NB4 (cell line): ENCODE measurements around the gene NOTCH3.

ENCODE experiments used
- DNase-seq: peaks from one replicate; pipeline ENCODE4 v3.0.0; 2010; ENCODE audit warnings: low read depth
- H3K4me3 ChIP-seq: one replicate; pipeline ENCODE4 v1.5.1; 2011; ENCODE audit warnings: mild to moderate bottlenecking, low read depth, low read length, moderate library complexity
- CTCF ChIP-seq: IDR thresholded peaks from one replicate; pipeline ENCODE4 v1.5.1; 2012; ENCODE audit warnings: low read depth, low read length
- MAX ChIP-seq: IDR thresholded peaks from 2 replicates; pipeline ENCODE4 v1.6.1; 2011; ENCODE audit warnings: low read depth, low read length
- MYC ChIP-seq: IDR thresholded peaks from 2 replicates; pipeline ENCODE4 v1.6.1; 2011; ENCODE audit warnings: low read depth, low read length
- POLR2A ChIP-seq: IDR thresholded peaks from 2 replicates; pipeline ENCODE4 v1.6.1; 2011; ENCODE audit warnings: mild to moderate bottlenecking; ENCODE audit not compliant: insufficient read length; ENCODE audit errors: extremely low read depth

NOTCH3 gene

GRCh38 chr19:15149737-15150136 is 51.1 kb downstream of the NOTCH3 start:
- DNase-seq = peak; percentile 45
- no peak overlapping the region for H3K4me3 ChIP-seq
- TF ChIP-seq MYC (no peak), CTCF (no peak), POLR2A (no peak), MAX (no peak)

GRCh38 chr19:15147090-15147489 is 53.7 kb downstream of the NOTCH3 start:
- no peak for TF ChIP-seq MYC
- no peak for TF ChIP-seq POLR2A
- TF ChIP-seq MAX = no peak
- no peak for TF ChIP-seq CTCF
- no peak for DNase-seq
- no peak overlapping the region for H3K4me3 ChIP-seq

GRCh38 chr19:15144046-15144646 is 56.6 kb downstream of the NOTCH3 start:
- no peak overlapping the region for H3K4me3 ChIP-seq
- DNase-seq = no peak
- no peak for TF ChIP-seq MYC
- no peak for TF ChIP-seq CTCF
- TF ChIP-seq MAX = no peak
- TF ChIP-seq POLR2A = no peak

GRCh38 chr19:15142313-15142712 is 58.5 kb downstream of the NOTCH3 start:
- no peak overlapping the region for H3K4me3 ChIP-seq
- no peak for DNase-seq
- no peak for TF ChIP-seq MYC
- TF ChIP-seq CTCF = no peak
- no peak for TF ChIP-seq POLR2A
- TF ChIP-seq MAX = no peak

- H3K4me3 ChIP-seq = no peak overlapping the region
- no peak for DNase-seq
- TF ChIP-seq MAX (no peak), POLR2A (no peak), MYC (no peak), CTCF (no peak)
These were observed 59.7 kb downstream of the NOTCH3 start for GRCh38 chr19:15141143-15141542.

GRCh38 chr19:15138427-15138826 is 62.4 kb downstream of the NOTCH3 start:
- TF ChIP-seq MYC (no peak), MAX (no peak), POLR2A (no peak), CTCF (no peak)
- H3K4me3 ChIP-seq = no peak overlapping the region
- no peak for DNase-seq
